CD4-positive, alpha-beta T cell treated with Interleukin-2 at 100 ng/mL for 4 hours (primary cell): Measurements from ENCODE around the gene MAPK8IP1.

Experiments
- DNase-seq: peaks from one replicate; pipeline ENCODE4 v3.0.0-alpha.2; 2020; ENCODE audit warnings: low spot score

MAPK8IP1 gene

DNA sequence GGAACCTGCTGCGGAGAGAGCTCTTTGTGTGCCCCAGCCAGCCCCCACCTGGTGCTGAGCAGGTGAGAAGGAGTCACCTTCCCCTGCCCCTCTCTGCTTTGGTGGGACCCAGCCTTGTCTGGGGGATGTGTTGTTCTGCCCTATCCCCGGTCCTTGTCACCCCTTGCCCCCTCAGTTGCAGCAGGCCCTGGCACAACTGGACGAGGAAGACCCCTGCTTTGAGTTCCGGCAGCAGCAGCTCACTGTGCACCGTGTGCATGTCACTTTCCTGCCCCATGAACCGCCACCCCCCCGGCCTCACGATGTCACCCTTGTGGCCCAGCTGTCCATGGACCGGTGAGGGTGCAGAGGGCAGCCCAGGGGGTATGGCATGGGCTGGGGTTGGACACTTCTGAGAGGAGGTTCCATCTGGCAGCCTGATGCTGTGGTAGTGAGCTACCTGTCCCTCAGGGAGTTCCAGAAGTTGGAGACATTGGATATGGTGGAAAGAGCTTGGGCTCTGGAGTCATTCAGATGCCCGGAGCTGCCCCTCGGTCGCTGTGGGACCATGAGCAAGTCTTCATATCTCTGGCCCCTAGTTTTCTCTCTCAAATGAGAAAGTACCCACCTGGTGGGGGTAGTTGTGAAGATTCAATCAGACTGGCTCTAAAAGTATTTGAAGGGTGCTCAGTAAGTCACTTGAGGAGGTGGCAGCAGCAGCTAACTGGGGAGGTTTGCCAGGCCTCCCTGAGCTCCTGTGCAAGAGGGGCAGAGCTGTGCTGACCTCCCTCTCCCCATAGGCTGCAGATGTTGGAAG is 41.3 kb downstream of the MAPK8IP1 start:
- DNase-seq, result no peak

DNA sequence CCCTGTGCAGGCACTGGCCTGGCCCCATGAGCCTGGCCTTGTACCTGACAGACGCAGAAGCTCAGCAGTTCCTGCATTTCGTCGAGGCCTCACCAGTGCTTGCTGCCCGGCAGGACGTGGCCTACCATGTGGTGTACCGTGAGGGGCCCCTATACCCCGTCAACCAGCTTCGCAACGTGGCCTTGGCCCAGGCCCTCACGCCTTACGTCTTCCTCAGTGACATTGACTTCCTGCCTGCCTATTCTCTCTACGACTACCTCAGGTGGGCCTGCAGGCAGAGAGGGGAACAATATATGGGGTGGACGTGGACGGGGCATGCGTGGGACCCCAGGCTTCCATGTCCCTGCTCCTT is 41.9 kb downstream of the MAPK8IP1 start:
- DNase-seq, result no peak

DNA sequence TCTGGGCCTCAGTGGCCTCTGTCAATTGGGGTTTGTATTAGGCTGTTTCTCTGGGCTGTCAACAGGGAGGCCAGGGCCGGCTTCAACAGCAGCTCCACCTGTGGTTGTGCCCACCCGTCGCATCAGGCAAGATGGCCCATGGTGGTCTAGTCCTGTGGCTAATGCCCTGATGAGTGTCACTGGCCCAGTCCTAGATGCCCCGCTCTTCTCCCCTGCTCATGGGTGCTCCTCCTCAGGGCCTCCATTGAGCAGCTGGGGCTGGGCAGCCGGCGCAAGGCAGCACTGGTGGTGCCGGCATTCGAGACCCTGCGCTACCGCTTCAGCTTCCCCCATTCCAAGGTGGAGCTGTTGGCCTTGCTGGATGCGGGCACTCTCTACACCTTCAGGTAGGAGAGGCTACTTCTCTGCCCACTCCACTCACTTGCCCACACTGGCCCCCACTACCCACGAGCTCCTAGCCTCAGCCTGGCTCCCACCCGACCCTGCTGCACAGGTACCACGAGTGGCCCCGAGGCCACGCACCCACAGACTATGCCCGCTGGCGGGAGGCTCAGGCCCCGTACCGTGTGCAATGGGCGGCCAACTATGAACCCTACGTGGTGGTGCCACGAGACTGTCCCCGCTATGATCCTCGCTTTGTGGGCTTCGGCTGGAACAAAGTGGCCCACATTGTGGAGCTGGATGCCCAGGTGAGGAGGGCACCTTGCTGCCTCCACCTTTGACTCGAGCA is 42.4 kb downstream of the MAPK8IP1 start:
- no peak for DNase-seq

DNA sequence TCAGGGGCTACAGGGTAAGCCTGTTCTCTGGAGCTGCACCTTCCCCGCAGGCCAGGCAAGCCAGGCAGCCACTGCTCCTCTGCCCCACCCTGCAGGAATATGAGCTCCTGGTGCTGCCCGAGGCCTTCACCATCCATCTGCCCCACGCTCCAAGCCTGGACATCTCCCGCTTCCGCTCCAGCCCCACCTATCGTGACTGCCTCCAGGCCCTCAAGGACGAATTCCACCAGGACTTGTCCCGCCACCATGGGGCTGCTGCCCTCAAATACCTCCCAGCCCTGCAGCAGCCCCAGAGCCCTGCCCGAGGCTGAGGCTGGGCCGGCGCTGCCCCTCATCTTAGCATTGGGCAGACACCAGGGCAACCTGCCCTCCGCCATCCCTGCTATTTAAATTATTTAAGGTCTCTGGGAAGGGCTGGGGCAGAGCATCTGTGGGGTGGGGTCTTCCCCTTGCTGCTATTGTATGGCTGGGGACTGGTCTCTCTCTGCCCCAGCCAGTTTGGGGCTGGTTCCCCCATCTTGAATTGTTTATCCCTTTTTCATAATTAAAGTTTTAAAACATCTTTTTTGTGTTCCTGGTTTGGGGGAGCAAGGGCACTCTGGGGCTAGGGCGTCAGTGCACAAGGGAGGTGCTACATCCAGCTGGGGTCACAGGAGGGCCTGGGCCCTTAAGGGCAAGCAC is 43.2 kb downstream of the MAPK8IP1 start:
- no peak for DNase-seq

DNA sequence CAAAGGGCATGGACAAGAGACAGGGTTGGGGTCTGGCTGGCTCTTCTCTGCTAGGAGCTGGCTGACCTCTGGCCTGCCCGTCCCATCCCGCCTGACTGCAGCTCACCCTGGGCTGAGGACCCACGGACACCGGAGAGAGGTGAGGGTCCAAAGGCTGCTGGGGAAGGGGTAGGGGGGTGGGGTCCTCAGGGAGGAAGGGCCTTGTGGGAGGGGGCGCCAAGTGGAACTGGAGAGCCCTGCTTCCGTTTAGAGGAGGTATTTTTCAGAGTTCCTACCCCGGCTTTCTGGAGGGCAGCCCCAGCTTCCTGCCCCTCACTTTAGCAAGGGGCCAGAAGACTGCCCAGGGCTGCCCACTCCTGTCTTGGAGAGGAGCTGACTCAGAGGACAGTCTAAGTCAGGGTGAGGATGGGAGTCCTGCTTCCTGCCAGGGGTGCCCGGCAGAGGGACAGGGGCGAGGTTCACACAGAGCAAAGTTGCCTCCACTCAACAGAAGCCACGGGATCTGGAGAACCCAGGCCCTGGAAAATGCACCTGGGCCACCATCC is 44.1 kb downstream of the MAPK8IP1 start:
- DNase-seq, result no peak

DNA sequence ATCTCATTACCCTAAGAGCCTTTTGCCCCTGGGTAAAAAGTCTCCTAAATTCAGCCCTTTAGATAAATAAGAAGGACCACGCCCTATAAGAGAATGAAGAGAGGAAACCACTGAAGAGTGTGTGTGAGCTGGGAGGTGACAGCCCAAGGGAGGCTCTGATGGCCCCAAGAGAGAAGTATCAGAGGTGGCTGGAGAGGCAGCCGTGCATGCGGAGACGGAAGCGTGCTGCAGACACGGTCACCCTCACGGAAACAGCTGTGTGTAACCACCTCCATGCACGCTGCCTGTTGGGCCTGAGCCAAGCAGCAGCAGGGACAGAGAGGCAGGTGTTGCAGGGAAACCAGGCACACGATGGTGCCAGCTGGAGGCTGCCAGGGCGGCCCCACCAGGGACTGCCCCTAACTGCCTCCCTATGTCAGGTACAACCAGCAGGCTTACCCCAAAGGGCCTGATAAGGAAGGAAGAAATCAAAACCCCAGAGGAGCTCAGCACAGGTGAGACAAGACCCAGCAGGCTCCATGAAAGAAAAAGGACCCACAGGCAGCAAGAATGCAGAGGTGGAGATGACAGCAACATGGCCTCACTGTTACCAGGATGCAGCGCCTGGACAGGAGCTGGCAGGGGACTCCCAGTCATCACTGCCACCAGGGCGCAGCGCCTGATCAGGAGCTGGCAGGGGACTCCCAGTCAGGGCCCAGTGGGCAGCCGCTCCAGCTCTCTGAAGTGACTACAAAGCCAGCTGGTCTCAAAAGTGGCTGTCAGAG is 44.8 kb downstream of the MAPK8IP1 start:
- peak; percentile 52 for DNase-seq

DNA sequence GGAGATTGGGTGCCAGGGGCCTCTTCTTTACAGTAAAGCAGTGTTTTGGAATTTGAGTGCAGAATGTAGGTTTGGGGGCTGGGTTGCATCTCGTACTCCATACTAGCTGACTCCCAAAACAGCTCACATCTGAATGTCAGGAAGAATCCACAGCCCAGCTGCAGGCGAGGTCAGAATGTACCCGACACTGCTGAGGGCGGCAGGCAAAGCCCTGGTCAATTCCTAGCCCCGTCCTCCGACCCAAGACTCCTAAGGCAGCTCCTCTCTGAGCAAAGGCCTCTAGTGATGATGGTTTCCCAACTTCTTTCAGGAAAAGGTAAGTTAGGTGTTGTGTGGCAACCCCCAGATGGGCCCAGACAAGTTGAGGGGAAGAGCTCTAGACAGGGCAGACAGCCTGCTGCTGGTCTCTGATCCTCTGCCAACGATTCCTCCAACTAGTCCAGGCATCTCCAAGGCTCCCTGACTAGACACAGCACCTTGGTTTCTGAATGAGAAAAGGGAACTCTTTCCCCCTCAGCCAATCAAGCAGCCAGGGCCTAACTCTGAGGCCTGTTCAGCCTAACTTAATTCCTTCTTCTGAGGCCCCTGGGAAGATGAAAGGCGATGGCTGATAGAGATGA is 45.6 kb downstream of the MAPK8IP1 start:
- DNase-seq, result no peak

DNA sequence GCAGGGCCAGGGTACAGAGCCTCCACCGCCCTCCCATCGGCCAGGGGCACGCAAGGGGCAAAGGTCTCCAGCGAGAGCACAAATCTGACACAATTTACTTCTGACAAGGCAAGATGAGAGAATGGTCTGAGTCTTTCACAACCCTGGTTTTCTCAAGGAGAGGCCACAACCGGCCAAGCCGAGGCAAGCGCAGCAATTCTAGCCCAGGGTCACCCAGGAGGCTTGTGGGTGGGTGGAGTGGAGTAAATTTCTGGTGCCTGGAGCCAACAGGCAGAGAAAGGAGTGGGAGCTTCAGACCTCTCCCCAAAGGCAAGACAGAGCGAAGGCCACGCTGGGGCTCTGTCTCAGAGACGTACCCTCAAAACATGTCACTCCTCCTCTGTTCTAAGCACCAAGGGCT is 46.3 kb downstream of the MAPK8IP1 start:
- DNase-seq, result no peak

DNA sequence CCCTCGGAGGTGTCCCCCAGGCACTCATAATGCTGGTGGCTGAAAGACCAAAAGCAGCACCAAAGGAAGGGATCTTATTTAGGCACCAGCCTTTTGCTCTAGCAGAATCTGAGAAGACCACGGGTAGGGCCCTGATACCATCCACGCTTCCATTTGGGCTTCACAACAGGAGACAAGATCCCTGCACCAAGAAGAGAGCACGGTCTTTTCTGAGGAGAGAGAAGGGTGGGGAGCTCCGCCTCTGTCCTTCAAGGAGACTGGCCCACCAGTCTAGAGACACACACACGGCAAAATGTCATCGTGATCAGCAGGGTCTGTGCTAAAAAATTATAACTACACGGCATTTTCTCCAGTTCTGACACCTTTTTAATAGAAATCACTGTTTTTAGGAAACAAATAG is 46.8 kb downstream of the MAPK8IP1 start:
- DNase-seq, result no peak

DNA sequence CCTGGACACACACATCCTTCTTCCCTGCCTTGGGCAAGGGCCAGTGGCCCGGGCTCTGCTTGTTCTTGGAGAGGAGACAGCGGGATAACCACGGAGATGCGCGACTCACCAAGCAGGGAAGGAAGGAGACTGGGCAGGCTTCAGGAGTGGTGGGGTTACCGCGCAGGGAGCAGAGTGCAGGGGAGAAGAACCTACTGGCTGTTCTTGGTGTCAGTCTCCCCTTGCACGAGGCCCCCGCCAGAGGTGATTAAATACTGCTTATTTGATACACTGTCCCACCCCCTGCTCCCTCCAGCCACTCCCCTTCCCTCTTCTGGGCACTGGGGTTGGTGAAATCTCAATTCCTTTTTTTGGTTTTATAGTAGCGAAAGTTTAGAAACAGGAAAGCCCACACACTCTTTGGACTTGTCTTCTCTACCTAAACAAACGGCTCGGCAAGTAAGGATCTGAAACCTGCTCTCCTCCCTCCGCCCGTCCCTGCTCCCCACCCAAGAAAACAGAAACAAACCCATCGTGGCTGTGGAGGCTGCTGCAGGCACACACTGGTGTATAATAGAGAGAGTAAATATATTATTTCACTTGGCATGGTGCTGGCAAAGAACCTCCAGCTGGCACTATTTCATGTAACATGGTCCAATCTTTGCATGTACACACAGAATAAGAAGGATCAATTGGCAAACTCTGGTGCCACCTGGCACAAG is 47.8 kb downstream of the MAPK8IP1 start:
- DNase-seq, result no peak

DNA sequence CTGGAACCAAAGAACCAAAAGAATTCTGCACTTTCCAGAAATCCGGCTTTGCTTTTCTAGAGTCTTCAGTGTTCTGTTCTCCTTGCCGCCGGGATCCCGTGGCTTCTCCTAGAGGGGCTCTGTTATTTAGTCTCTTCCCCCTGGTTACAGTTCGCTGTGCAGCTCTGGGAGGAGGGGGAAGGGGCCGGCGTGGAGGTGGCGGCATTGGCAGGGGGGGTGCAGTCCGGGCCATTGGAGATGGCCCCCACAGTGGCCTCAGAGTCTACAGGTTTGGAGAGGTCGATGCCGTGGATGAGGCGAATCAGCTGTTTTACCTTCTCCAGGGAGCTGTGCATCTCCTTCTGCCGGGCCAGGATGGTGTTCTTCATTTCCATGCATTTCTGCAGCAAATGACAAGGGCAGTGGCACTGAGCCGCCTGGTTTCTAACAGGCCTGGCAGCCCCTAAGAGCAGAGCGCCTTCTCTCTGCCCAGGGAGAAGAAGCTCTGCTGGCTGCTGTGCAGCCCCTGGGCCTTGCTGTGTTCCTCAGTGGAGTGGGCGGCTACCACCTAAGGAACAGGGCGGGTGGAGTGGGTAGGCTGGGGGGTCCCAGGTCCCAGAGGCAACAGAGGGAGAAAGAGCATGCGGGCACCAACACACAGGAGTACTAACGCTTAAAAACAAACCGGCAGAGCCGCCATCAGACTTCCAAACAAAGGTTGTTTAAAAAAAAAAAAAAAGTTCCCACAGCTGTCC is 48.6 kb downstream of the MAPK8IP1 start:
- no peak for DNase-seq

DNA sequence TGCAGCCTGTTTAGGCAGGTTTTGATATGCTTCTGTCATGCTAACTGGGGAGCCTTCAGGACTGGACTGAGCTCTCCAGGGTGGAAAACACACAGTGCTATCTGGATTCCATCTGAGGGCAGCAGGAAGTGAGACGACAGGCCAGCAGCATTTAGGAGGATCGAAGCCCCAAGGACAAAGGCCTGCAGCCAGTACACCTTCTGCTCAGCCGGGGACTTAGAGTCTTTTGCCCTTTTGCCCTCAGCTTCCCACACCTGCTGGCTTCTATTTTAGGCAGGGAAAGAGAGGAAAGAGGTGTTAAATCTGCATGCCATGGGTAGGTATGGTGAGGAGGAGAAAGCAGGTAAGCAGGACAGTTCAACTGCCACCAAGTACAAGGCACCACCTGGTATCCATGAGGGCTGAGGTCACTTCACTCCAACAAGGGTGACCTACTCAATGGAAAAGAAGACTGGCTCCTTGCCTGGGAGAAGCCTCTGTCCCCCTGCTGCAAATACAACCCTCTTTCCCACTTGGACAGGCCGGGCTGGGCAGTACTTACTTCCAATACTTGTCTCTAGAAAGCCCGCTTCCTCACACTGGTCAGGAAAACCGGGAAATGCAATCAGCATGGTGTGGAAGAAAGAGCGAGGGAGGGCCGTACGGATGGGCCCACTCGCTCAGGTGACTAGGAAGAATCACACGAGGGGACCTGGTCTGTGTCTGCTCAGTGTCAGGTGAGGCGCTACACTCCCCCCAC is 49.3 kb downstream of the MAPK8IP1 start:
- DNase-seq, result no peak

DNA sequence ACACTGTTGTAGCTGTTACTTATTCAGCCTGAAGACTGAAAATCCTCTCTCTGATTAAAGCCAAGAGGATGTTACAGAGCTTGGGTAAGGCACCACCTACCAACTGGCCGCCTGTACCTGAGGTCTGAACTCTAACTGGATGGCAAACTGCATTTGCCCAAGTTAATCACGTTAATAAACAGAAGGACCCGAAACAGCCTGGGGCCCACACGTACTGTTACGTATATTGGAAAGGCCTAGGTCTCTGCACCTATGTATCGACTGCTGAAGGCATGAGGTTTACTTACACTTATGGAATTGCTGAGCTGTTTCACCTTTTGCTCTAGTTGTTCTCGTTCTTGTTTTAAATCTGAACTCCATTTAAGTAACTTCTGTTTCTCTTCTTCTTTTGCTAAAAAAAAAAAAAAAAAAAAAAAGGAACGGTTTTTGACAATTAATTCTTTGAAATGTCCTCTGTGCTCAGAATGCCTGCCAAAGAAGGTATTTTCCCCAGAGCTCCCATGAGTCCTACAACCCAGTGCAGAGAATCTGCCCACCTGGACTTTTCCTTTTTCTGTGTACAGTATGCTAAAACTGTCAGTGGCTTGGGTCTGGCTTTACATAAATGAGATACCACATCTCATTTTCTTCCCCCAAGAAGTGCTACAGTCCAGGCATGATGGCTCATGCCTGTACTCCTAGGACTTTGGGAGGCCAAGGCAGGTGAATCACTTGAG is 50.1 kb downstream of the MAPK8IP1 start:
- DNase-seq, result no peak

DNA sequence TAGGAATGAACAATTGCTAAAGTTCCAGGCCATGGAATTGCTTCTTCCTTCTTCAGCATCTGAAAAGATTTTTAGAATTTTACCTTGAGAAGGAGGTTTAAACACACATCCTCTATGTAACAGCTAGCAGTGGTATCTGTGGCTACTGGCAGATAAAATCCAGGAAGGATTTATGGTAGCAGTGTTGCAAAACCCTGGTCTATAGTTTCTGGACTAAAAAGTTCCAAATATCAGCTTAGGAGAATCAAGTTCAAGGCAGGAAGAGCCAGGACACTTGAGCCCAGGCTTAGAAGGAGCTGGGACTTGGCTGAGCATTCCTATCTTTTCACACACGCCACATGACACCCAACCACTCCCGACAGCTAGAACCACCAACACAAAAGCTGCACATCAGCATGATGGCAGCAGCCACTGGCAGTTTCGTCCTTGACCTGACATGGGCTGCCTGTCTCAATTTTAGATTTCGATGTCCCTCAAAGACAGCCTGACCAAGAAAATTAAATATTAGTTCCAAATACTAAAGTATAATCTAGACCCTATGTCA is 51.1 kb downstream of the MAPK8IP1 start:
- no peak for DNase-seq

DNA sequence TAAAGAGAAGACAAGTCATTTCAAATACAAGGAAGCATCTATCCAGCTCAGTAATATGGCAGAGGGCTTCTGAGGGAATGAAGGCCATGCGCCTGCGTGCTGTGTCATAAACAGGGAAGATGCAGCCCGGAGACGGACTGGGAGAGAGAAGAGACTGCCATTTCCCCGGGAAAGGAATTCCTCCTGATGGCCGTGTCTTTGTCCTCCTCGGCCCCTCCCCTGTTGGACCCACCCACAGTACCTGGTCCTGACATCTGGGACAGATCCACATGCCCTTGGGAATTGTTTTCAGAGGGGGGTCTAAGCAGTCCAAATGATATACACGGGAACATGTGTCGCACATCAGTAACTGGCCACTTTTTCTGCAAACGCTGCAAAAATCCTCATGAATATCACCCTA is 52.5 kb downstream of the MAPK8IP1 start:
- DNase-seq, result no peak

DNA sequence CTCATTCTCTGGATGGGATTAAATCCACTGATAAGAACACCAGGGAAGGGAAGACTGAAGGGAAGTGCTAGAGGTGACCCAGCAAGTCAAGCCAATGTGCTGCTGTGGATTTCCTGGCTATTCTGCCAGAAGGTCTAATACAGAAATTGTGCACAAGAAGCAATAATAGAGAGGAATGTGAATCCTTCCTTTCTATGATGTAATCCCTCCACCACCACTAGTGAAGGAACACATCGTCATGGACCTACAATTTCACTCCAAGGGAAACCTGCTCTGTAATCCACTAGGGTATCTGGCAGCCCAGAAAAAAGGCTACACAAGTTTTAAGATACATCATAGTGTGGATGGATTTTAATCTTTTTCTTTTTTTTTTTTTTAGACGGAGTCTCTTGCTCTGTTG is 54.4 kb downstream of the MAPK8IP1 start:
- no peak for DNase-seq

DNA sequence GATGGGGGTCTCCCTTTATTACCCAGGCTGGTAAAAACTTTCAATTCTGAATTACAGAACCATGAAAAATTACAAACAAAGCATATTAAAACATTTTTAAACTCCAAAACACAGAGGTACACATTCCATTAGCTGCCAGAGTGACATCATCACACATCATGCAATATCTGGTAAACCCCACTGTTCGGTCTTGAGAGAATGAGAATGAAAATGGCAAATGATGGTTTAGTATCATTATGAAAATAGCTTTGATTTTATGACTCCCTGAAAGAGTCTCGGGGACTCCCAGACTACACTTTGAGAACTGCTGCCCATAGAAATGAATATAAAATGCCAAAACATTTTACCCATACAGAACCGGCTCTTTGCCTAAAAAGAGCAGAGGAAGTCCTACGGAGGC is 55.8 kb downstream of the MAPK8IP1 start:
- DNase-seq, result no peak

DNA sequence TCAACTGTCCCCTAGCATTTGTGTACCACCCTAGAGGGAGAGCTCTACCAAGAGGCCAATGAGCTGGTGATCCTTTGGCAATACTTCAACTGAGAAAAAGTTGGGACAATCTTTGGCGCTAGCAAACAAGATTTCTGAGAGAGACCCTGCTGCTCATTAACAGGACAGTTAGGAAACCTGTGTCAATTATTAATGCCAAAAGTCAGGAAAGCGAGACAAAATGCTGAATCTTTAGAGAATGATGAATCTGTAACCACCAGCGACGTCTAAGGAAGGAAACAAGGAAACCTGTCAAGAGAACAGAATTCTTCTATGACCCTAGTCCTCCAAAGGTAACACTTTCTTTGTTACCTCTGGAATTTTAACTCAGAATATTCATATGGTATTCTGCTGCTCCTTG is 56.9 kb downstream of the MAPK8IP1 start:
- no peak for DNase-seq
